Endometrial microvascular endothelial cells (primary cell): ENCODE results near the gene THBS1. TPM values are rescaled to one million over a fixed set of nuclear protein-coding genes. Genes with fewer than 3 reads are reported as not detected.

Experiments
- in situ Hi-C: cut with HindIII; loops from 2 replicates; pipeline ENCODE4 v1.10.0; 2017; ENCODE audit warnings: low sequenced_read_pairs, low pct_unique_long_range_greater_than_20kb; ENCODE audit errors: inconsistent ontology term
- total RNA-seq: library from RNA; depleted of rRNA; stranded (reverse); fragments of >200 nt; gene quantifications from one replicate; pipeline ENCODE4 v1.2.3, GENCODE V29; 2015; ENCODE audit errors: inconsistent ontology term

THBS1 gene
- total RNA-seq, 1 donor from 2014 or later = 2,265 TPM

GRCh38 chr15:39564972-39565665 is 15.8 kb upstream of the THBS1 start:
- in situ Hi-C loops = loop anchor here (25.0 kb wide), 1 partner anchor 728 kb away; no protein-coding TSS in a partner anchor

- in situ Hi-C loops = loop anchor here (25.0 kb wide), 1 partner anchor 729 kb away; no protein-coding TSS in a partner anchor
These were observed 15.0 kb upstream of the THBS1 start for GRCh38 chr15:39565851-39566250.

GRCh38 chr15:39573287-39573686 is 7.6 kb upstream of the THBS1 start:
- in situ Hi-C loops = loop anchor here (10.0 to 25.0 kb wide), 2 partner anchors 438 to 736 kb away; no protein-coding TSS in a partner anchor

GRCh38 chr15:39573844-39574243 is 7.0 kb upstream of the THBS1 start:
- in situ Hi-C loops = loop anchor here (10.0 to 25.0 kb wide), 2 partner anchors 439 to 737 kb away; no protein-coding TSS in a partner anchor

- in situ Hi-C loops = loop anchor here (10.0 to 25.0 kb wide), 2 partner anchors 440 to 737 kb away; no protein-coding TSS in a partner anchor
These were observed 6.5 kb upstream of the THBS1 start for GRCh38 chr15:39574427-39574826.

GRCh38 chr15:39575180-39575579 is 5.7 kb upstream of the THBS1 start:
- in situ Hi-C loops = loop anchor here (10.0 kb wide), 1 partner anchor 440 kb away; no protein-coding TSS in a partner anchor

- in situ Hi-C loops = loop anchor here (10.0 kb wide), 1 partner anchor 444 kb away; no protein-coding TSS in a partner anchor
These were observed 1.9 kb upstream of the THBS1 start for GRCh38 chr15:39578851-39579486.

GRCh38 chr15:39579487-39580116 is 1.3 kb upstream of the THBS1 start:
- in situ Hi-C loops = loop anchor here (10.0 kb wide), 1 partner anchor 445 kb away; no protein-coding TSS in a partner anchor

GRCh38 chr15:39580117-39580484 is 778 bp upstream of the THBS1 start:
- in situ Hi-C loops = no loop called here

GRCh38 chr15:39581242-39581792 is 438 bp downstream of the THBS1 start:
- in situ Hi-C loops = no loop called here

- in situ Hi-C loops = no loop called here
These were observed 960 bp downstream of the THBS1 start for GRCh38 chr15:39581793-39582285.

- in situ Hi-C loops = no loop called here
These were observed 1.6 kb downstream of the THBS1 start for GRCh38 chr15:39582286-39582976.

- in situ Hi-C loops = no loop called here
These were observed 2.2 kb downstream of the THBS1 start for GRCh38 chr15:39582977-39583595.

GRCh38 chr15:39583596-39584265 is 2.9 kb downstream of the THBS1 start:
- in situ Hi-C loops = no loop called here

- in situ Hi-C loops = no loop called here
These were observed 3.4 kb downstream of the THBS1 start for GRCh38 chr15:39584266-39584659.

GRCh38 chr15:39584662-39585388 is 3.9 kb downstream of the THBS1 start:
- in situ Hi-C loops = no loop called here

- in situ Hi-C loops = no loop called here
These were observed 4.5 kb downstream of the THBS1 start for GRCh38 chr15:39585389-39585841.
